Activated CD4-positive, alpha-beta T cell treated with anti-CD3 and anti-CD28 coated beads, Interleukin-2, Interleukin-6, amounts not matched to agents 100 ng/mL and 50 ng/mL, durations not matched to agents 16 hours and 8 hours (primary cell): ENCODE data around the gene CAMK4.
"Not testable (repeated sequence)": the region's sequence is repeated elsewhere in the genome, so short reads cannot be mapped to it uniquely, and the experiment has no call there.

Experiments
- DNase-seq: peaks from one replicate; pipeline ENCODE4 v3.0.0-alpha.2; 2020

Gene CAMK4

GRCh38 chr5:111320953-111321352 is 96.8 kb downstream of the CAMK4 start:
- DNase-seq = no peak

- no peak for DNase-seq
Observed at GRCh38 chr5:111321376-111321775, 97.2 kb downstream of the CAMK4 start.

GRCh38 chr5:111326551-111326950 is 102.4 kb downstream of the CAMK4 start:
- no peak for DNase-seq

- DNase-seq = peak; percentile 62
Observed at GRCh38 chr5:111337133-111337532, 112.9 kb downstream of the CAMK4 start.

- peak; percentile 63 for DNase-seq
Observed at GRCh38 chr5:111337688-111338087, 113.5 kb downstream of the CAMK4 start.

GRCh38 chr5:111345731-111346130 is 121.5 kb downstream of the CAMK4 start:
- DNase-seq = no peak

- DNase-seq = no peak
Observed at GRCh38 chr5:111347021-111347420, 122.8 kb downstream of the CAMK4 start.

GRCh38 chr5:111348661-111349329 is 124.6 kb downstream of the CAMK4 start:
- DNase-seq = no peak

- DNase-seq = no peak
Observed at GRCh38 chr5:111349429-111349828, 125.2 kb downstream of the CAMK4 start.

- DNase-seq = no peak
Observed at GRCh38 chr5:111353035-111353434, 128.9 kb downstream of the CAMK4 start.

- not testable (repeated sequence) for DNase-seq
Observed at GRCh38 chr5:111358726-111359125, 134.5 kb downstream of the CAMK4 start.

- DNase-seq = no peak
Observed at GRCh38 chr5:111360173-111360572, 136.0 kb downstream of the CAMK4 start.

GRCh38 chr5:111364992-111365391 is 140.8 kb downstream of the CAMK4 start:
- DNase-seq = no peak

- DNase-seq = no peak
Observed at GRCh38 chr5:111366388-111366787, 142.2 kb downstream of the CAMK4 start.

- DNase-seq = no peak
Observed at GRCh38 chr5:111367115-111367514, 142.9 kb downstream of the CAMK4 start.

- DNase-seq = no peak
Observed at GRCh38 chr5:111372799-111373198, 148.6 kb downstream of the CAMK4 start.

- no peak for DNase-seq
Observed at GRCh38 chr5:111374380-111374779, 150.2 kb downstream of the CAMK4 start.

GRCh38 chr5:111375645-111376044 is 151.5 kb downstream of the CAMK4 start:
- no peak for DNase-seq

GRCh38 chr5:111377306-111377705 is 153.1 kb downstream of the CAMK4 start:
- no peak for DNase-seq

- no peak for DNase-seq
Observed at GRCh38 chr5:111379391-111379816, 155.2 kb downstream of the CAMK4 start.

- no peak for DNase-seq
Observed at GRCh38 chr5:111383288-111383970, 159.2 kb downstream of the CAMK4 start.

- no peak for DNase-seq
Observed at GRCh38 chr5:111384220-111384619, 160.0 kb downstream of the CAMK4 start.

- DNase-seq = no peak
Observed at GRCh38 chr5:111385051-111385450, 160.9 kb downstream of the CAMK4 start.

- no peak for DNase-seq
Observed at GRCh38 chr5:111385970-111386831, 162.0 kb downstream of the CAMK4 start.
